HepG2 (cell line): ENCODE results near the gene SEC24A. TPM values are rescaled to one million over a fixed set of nuclear protein-coding genes. Genes with fewer than 3 reads are reported as not detected.

Experiments
- CENPX ChIP-seq: sonication (generic); formaldehyde crosslinking; IDR thresholded peaks from 2 replicates; pipeline ENCODE4 v1.9.0; 2021; ENCODE audit warnings: mild to moderate bottlenecking, missing genetic modification reagents, moderate library complexity
- ELF3 ChIP-seq: IDR thresholded peaks from 2 replicates; pipeline ENCODE4 v1.6.1; 2016; ENCODE audit warnings: missing genetic modification reagents, missing compliant biosample characterization
- FOXA3 ChIP-seq: IDR thresholded peaks from 2 replicates; pipeline ENCODE4 v1.6.1; 2016; ENCODE audit warnings: missing genetic modification reagents, missing compliant biosample characterization
- HNRNPUL1 ChIP-seq: fragments of 200-400 bp; formaldehyde crosslinking; IDR thresholded peaks from 2 replicates; pipeline ENCODE4 v1.6.1; 2017; ENCODE audit warnings: low read depth, mild to moderate bottlenecking, low read length, moderate library complexity
- MYNN ChIP-seq: sonication (generic); formaldehyde crosslinking; IDR thresholded peaks from 2 replicates; pipeline ENCODE4 v1.4.0; 2020; ENCODE audit warnings: mild to moderate bottlenecking, low read depth, missing genetic modification reagents
- REL ChIP-seq: sonication (generic); formaldehyde crosslinking; conservative IDR thresholded peaks from 2 replicates; pipeline ENCODE4 v1.8.0; 2022; ENCODE audit warnings: mild to moderate bottlenecking, missing genetic modification reagents, moderate library complexity
- ZBTB3 ChIP-seq: sonication (generic); formaldehyde crosslinking; IDR thresholded peaks from 2 replicates; pipeline ENCODE4 v1.4.0; 2020; ENCODE audit warnings: low read depth, mild to moderate bottlenecking, moderate library complexity, missing genetic modification reagents, borderline replicate concordance
- ZNF264 ChIP-seq: sonication (generic); formaldehyde crosslinking; IDR thresholded peaks from 2 replicates; pipeline ENCODE4 v1.4.0; 2020; ENCODE audit warnings: missing genetic modification reagents
- ZNF543 ChIP-seq: sonication (generic); formaldehyde crosslinking; IDR thresholded peaks from 2 replicates; pipeline ENCODE4 v1.4.0; 2020; ENCODE audit warnings: mild to moderate bottlenecking, missing genetic modification reagents
- ZNF747 ChIP-seq: sonication (generic); formaldehyde crosslinking; IDR thresholded peaks from 2 replicates; pipeline ENCODE4 v1.8.1; 2023; ENCODE audit warnings: missing genetic modification reagents, mild to moderate bottlenecking, borderline replicate concordance
- ZNF777 ChIP-seq: sonication (generic); formaldehyde crosslinking; IDR thresholded peaks from 2 replicates; pipeline ENCODE4 v1.4.0; 2020; ENCODE audit warnings: missing genetic modification reagents
- polyA plus RNA-seq, 8 experiments: library from polyadenylated mRNA; depleted of rRNA in 3 of 8; stranded (reverse) in 7 of 8; unstranded in 1 of 8; fragments of >200 nt; fragmentation: Illumina TruSeq in 4 of 8; extraction: Trizol in 4 of 8; gene quantifications; 2 replicates each; pipeline versions ENCODE4 v1.2.1 to v1.2.3, GENCODE V29; 2011 to 2016; ENCODE audit warnings: low read depth in 4 of 8, missing spikeins in 1 of 8, mixed read lengths in 1 of 8; ENCODE audit not compliant: insufficient read depth in 1 of 8
- total RNA-seq, 5 experiments: library from RNA; depleted of rRNA; stranded (reverse); fragments of >200 nt; fragmentation: Illumina TruSeq; extraction: Trizol; gene quantifications; 2 replicates each; pipeline ENCODE4 v1.2.3, GENCODE V29; 2016; ENCODE audit warnings: low read depth in 1 of 5
- TF ChIP-seq, protein P1 (sequence below): sonication (generic); formaldehyde crosslinking; IDR thresholded peaks from 2 replicates; pipeline ENCODE4 v1.4.0; 2020; ENCODE audit warnings: missing genetic modification reagents, borderline replicate concordance
- TF ChIP-seq, protein P2 (sequence below): sonication (generic); formaldehyde crosslinking; conservative IDR thresholded peaks from 2 replicates; pipeline ENCODE4 v1.8.0; 2022; ENCODE audit warnings: missing genetic modification reagents
- TF ChIP-seq, protein P3 (sequence below): sonication (generic); formaldehyde crosslinking; IDR thresholded peaks from 2 replicates; pipeline ENCODE4 v1.4.0; 2020; ENCODE audit warnings: missing genetic modification reagents, borderline replicate concordance
- TF ChIP-seq, protein P4 (sequence below): sonication (generic); formaldehyde crosslinking; IDR thresholded peaks from 2 replicates; pipeline ENCODE4 v1.5.1; 2020; ENCODE audit warnings: missing genetic modification reagents, mild to moderate bottlenecking, borderline replicate concordance
- TF ChIP-seq, protein P5 (sequence below): sonication (generic); formaldehyde crosslinking; conservative IDR thresholded peaks from 2 replicates; pipeline ENCODE4 v1.4.0; 2020; ENCODE audit warnings: missing genetic modification reagents
- TF ChIP-seq, protein P6 (sequence below): sonication (generic); formaldehyde crosslinking; conservative IDR thresholded peaks from 2 replicates; pipeline ENCODE4 v1.8.1; 2023; ENCODE audit warnings: missing genetic modification reagents

SEC24A gene
- total and polyA plus RNA-seq, 2 of the 13 experiments (the other 11 are each of a cell fraction or from before 2014, with no cell fraction given): 30.5 to 56.8 TPM

DNA sequence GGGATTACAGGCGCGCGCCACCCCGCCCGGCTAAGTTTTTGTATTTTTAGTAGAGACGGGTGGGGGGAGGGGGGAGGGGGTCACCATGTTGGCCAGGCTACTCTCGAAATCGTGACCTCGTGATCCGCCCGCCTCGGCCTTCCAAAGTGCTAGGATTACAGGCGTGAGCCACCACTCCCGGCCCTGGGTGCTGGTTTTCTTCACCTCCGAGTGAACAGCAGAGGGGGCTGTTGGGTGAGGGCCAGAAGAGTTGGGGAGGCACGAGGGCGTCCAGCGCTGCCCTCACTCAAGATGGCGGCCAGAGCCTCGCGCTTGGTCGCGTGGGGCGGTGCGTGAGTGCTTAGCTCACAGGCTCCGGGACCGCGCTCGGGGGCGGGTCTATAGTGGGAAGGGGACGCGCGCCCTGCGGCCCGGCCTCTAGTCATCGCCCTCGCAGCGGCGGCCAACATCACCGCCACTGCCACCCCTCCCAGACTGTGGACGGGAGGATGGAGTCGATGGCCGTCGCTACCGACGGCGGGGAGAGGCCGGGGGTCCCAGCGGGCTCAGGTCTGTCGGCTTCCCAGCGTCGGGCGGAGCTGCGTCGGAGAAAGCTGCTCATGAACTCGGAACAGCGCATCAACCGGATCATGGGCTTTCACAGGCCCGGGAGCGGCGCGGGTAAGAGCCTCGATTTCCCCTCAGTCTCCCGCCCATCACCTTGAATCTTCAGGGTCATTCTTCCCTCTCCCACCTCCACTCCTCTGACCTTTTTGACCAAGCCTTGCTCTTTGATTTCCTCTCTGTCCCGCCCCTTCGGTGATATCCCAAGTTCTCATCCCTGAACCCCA is 89.8 kb downstream of the SEC24A start, which contains the start of gene CAMLG (continued):
- TF ChIP-seq, protein P1, sequence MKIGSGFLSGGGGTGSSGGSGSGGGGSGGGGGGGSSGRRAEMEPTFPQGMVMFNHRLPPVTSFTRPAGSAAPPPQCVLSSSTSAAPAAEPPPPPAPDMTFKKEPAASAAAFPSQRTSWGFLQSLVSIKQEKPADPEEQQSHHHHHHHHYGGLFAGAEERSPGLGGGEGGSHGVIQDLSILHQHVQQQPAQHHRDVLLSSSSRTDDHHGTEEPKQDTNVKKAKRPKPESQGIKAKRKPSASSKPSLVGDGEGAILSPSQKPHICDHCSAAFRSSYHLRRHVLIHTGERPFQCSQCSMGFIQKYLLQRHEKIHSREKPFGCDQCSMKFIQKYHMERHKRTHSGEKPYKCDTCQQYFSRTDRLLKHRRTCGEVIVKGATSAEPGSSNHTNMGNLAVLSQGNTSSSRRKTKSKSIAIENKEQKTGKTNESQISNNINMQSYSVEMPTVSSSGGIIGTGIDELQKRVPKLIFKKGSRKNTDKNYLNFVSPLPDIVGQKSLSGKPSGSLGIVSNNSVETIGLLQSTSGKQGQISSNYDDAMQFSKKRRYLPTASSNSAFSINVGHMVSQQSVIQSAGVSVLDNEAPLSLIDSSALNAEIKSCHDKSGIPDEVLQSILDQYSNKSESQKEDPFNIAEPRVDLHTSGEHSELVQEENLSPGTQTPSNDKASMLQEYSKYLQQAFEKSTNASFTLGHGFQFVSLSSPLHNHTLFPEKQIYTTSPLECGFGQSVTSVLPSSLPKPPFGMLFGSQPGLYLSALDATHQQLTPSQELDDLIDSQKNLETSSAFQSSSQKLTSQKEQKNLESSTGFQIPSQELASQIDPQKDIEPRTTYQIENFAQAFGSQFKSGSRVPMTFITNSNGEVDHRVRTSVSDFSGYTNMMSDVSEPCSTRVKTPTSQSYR (CRISPR knock-in tag): peak; percentile 34; the same call in 1 of the 2 replicates
- TF ChIP-seq, protein P2, sequence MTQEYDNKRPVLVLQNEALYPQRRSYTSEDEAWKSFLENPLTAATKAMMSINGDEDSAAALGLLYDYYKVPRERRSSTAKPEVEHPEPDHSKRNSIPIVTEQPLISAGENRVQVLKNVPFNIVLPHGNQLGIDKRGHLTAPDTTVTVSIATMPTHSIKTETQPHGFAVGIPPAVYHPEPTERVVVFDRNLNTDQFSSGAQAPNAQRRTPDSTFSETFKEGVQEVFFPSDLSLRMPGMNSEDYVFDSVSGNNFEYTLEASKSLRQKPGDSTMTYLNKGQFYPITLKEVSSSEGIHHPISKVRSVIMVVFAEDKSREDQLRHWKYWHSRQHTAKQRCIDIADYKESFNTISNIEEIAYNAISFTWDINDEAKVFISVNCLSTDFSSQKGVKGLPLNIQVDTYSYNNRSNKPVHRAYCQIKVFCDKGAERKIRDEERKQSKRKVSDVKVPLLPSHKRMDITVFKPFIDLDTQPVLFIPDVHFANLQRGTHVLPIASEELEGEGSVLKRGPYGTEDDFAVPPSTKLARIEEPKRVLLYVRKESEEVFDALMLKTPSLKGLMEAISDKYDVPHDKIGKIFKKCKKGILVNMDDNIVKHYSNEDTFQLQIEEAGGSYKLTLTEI (CRISPR knock-in tag): no peak
- no peak for TF ChIP-seq MYNN (CRISPR knock-in tag)
- TF ChIP-seq, protein P3, sequence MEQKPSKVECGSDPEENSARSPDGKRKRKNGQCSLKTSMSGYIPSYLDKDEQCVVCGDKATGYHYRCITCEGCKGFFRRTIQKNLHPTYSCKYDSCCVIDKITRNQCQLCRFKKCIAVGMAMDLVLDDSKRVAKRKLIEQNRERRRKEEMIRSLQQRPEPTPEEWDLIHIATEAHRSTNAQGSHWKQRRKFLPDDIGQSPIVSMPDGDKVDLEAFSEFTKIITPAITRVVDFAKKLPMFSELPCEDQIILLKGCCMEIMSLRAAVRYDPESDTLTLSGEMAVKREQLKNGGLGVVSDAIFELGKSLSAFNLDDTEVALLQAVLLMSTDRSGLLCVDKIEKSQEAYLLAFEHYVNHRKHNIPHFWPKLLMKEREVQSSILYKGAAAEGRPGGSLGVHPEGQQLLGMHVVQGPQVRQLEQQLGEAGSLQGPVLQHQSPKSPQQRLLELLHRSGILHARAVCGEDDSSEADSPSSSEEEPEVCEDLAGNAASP (CRISPR knock-in tag): peak; percentile 82; the same call in 1 of the 2 replicates
- TF ChIP-seq CENPX (CRISPR knock-in tag): no peak
- TF ChIP-seq HNRNPUL1: no peak
- TF ChIP-seq ELF3 (CRISPR knock-in tag): peak; percentile 82
- TF ChIP-seq FOXA3 (CRISPR knock-in tag): peak; percentile 78
- peak; percentile 93; the same call in 1 of the 2 replicates for TF ChIP-seq ZNF543
- TF ChIP-seq ZBTB3 (CRISPR knock-in tag): peak; percentile 67; the same call in 1 of the 2 replicates
- peak; percentile 96 for TF ChIP-seq ZNF747 (CRISPR knock-in tag)
- TF ChIP-seq, protein P4, sequence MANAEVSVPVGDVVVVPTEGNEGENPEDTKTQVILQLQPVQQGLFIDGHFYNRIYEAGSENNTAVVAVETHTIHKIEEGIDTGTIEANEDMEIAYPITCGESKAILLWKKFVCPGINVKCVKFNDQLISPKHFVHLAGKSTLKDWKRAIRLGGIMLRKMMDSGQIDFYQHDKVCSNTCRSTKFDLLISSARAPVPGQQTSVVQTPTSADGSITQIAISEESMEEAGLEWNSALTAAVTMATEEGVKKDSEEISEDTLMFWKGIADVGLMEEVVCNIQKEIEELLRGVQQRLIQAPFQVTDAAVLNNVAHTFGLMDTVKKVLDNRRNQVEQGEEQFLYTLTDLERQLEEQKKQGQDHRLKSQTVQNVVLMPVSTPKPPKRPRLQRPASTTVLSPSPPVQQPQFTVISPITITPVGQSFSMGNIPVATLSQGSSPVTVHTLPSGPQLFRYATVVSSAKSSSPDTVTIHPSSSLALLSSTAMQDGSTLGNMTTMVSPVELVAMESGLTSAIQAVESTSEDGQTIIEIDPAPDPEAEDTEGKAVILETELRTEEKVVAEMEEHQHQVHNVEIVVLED: peak; percentile 98
- peak; percentile 94 for TF ChIP-seq ZNF777
- TF ChIP-seq, protein P5, sequence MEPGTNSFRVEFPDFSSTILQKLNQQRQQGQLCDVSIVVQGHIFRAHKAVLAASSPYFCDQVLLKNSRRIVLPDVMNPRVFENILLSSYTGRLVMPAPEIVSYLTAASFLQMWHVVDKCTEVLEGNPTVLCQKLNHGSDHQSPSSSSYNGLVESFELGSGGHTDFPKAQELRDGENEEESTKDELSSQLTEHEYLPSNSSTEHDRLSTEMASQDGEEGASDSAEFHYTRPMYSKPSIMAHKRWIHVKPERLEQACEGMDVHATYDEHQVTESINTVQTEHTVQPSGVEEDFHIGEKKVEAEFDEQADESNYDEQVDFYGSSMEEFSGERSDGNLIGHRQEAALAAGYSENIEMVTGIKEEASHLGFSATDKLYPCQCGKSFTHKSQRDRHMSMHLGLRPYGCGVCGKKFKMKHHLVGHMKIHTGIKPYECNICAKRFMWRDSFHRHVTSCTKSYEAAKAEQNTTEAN (CRISPR knock-in tag): peak; percentile 54; the same call in 1 of the 2 replicates
- TF ChIP-seq REL (CRISPR knock-in tag): no peak; the same call in 1 of the 2 replicates
- peak; percentile 67; the same call in 1 of the 2 replicates for TF ChIP-seq ZNF264 (CRISPR knock-in tag)
- TF ChIP-seq, protein P6, sequence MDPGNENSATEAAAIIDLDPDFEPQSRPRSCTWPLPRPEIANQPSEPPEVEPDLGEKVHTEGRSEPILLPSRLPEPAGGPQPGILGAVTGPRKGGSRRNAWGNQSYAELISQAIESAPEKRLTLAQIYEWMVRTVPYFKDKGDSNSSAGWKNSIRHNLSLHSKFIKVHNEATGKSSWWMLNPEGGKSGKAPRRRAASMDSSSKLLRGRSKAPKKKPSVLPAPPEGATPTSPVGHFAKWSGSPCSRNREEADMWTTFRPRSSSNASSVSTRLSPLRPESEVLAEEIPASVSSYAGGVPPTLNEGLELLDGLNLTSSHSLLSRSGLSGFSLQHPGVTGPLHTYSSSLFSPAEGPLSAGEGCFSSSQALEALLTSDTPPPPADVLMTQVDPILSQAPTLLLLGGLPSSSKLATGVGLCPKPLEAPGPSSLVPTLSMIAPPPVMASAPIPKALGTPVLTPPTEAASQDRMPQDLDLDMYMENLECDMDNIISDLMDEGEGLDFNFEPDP (CRISPR knock-in tag): peak; percentile 94; the same call in 1 of the 2 replicates
